ENCODE measurements around the gene NAV3. TPM values are rescaled to one million over a fixed set of nuclear protein-coding genes. Genes with fewer than 3 reads are reported as not detected.

The NAV3 gene
- total RNA-seq, 1 donor from 2014 or later = 16.2 TPM

DNA sequence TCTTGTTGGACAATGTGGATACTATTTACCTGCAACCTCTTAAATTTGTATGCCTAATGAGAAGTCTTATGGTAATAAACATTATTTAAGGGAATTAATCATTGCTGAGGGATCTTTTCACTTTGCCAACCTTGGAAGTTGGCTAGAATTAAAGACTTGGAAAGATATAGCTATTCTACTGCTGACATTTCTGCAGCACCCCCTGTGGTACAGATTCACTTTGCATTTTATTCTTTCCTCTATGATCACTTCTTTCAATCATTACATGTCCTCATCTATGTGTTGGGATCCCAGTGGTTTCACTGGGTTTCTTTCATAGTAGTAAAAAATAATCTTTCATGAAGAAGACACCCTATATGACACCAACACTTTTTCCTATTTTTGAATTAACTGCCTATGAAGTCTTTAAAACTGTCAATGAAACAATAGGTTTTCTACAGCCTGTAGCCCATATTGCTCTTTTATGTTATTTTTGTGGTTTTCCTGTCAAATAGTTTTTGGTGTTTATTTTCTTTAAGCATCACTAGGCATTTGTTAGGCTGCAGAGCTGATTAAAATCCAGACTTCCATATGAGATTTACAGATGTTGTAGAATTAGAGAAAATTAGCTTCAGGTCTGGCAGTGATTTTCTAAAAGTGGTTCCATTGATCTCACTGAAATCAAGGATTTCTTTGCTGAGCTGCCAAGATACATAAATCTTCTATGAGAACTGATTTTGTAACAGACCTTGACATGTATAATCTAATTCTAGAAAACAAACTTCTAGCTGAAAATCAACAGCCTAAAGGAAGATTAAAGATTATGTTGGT lies 256.1 kb downstream of the NAV3 start:
- Histone ChIP-seq H3K9me3 (no peaks in the 10 kb centered on the region), H3K4me1 (no peaks in the 10 kb centered on the region), H3K36me3 (no peaks in the 10 kb centered on the region), H3K27ac (no peak overlapping the region), H3K27me3 (no peaks in the 10 kb centered on the region), H3K4me3 (no peak overlapping the region)
- intact Hi-C loops (cut with DNase I) = no loop called here
- TF ChIP-seq POLR2A (IDR thresholded peaks at IDR 0.05) (no peak), POLR2AphosphoS5 (IDR thresholded peaks at IDR 0.05; ENCODE audit: insufficient read depth in 1 of 2, low read depth in 1 of 2) (no peak)
- TF ChIP-seq, protein P1, sequence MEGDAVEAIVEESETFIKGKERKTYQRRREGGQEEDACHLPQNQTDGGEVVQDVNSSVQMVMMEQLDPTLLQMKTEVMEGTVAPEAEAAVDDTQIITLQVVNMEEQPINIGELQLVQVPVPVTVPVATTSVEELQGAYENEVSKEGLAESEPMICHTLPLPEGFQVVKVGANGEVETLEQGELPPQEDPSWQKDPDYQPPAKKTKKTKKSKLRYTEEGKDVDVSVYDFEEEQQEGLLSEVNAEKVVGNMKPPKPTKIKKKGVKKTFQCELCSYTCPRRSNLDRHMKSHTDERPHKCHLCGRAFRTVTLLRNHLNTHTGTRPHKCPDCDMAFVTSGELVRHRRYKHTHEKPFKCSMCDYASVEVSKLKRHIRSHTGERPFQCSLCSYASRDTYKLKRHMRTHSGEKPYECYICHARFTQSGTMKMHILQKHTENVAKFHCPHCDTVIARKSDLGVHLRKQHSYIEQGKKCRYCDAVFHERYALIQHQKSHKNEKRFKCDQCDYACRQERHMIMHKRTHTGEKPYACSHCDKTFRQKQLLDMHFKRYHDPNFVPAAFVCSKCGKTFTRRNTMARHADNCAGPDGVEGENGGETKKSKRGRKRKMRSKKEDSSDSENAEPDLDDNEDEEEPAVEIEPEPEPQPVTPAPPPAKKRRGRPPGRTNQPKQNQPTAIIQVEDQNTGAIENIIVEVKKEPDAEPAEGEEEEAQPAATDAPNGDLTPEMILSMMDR (IDR thresholded peaks at IDR 0.05) = no peak
- DNase-seq (ENCODE audit: extremely low spot score in 2 of 2) = no peak

DNA sequence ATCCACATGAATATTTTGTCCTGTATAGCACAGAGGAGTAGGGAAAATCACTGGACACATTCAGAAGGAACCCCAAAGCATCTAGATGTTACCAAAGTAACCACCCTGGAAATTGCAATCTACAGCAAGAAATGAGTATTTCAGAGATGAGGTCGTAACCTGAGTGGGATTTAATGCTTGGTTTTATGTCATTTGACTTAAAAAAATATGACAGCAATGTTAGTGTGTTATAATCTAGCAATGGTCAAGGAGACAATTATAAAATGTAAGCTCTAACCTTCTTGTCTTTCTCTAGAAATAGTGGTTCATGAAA lies 256.6 kb downstream of the NAV3 start:
- H3K27me3 ChIP-seq = no peaks in the 10 kb centered on the region
- no peak for TF ChIP-seq POLR2A (IDR thresholded peaks at IDR 0.05)
- TF ChIP-seq, protein P1 (IDR thresholded peaks at IDR 0.05) = no peak
- TF ChIP-seq POLR2AphosphoS5 (IDR thresholded peaks at IDR 0.05; ENCODE audit: insufficient read depth in 1 of 2, low read depth in 1 of 2) = no peak
- no peak for DNase-seq (ENCODE audit: extremely low spot score in 2 of 2)

DNA sequence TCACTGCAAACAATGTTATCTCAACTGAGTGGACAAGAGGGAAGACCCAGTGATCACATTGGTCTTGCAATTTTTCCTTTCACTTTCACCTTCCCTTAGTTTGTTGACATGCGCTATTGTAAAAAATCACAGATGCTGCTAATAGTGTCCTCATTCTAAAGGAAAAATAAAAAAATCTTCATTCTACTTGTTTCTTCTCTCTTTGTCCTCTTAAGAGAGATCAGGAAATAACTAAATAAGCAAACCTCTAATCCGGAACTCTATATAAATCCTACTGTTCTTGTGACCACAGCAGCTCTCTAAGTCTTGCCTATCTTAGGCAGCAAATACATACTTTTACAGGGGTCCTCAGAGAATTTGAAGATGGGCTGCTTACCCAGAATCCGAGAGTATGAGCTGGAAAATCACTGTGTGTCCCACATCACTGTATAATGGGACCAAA lies 257.7 kb downstream of the NAV3 start:
- TF ChIP-seq, protein P1 (IDR thresholded peaks at IDR 0.05) = no peak
- TF ChIP-seq POLR2AphosphoS5 (IDR thresholded peaks at IDR 0.05; ENCODE audit: insufficient read depth in 1 of 2, low read depth in 1 of 2) = no peak
- TF ChIP-seq POLR2A (IDR thresholded peaks at IDR 0.05) = no peak
- DNase-seq (ENCODE audit: extremely low spot score in 2 of 2) = no peak
- Histone ChIP-seq H3K9me3 (no peaks in the 10 kb centered on the region), H3K4me1 (no peaks in the 10 kb centered on the region), H3K27ac (no peak overlapping the region), H3K36me3 (no peaks in the 10 kb centered on the region), H3K4me3 (peak overlapping the region; percentile 23 to 33), H3K27me3 (no peaks in the 10 kb centered on the region)
- intact Hi-C loops (cut with DNase I) = no loop called here

More for the DNA sequence above, 256.6 kb downstream of the NAV3 start:
- H3K9me3 ChIP-seq = no peaks in the 10 kb centered on the region
- no peaks in the 10 kb centered on the region for H3K4me1 ChIP-seq
- intact Hi-C loops (cut with DNase I) = no loop called here
- no peak overlapping the region for H3K4me3 ChIP-seq
- H3K27ac ChIP-seq = no peak overlapping the region
- no peaks in the 10 kb centered on the region for H3K36me3 ChIP-seq

DNA sequence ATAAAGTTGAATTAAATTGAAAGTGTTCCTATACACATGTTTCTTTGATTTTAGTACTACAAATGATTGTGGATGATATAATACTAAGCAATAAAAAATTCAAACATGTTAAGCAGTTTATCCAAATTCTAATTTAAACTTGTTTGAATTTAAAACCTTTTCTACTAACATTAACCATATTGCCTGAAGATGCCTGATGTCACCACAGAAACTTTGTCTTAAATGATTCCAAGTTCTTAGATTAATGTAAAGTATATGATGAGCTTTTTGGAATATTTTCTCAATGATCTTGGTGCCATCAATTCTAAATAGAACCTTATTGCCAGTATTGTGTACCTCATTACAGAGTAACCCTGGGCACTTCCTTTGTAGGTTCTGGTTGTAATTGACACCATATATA lies 259.6 kb downstream of the NAV3 start:
- intact Hi-C loops (cut with DNase I) = no loop called here
- no peak for DNase-seq (ENCODE audit: extremely low spot score in 2 of 2)
- Histone ChIP-seq H3K9me3 (no peaks in the 10 kb centered on the region), H3K36me3 (no peaks in the 10 kb centered on the region), H3K27me3 (no peaks in the 10 kb centered on the region), H3K4me3 (no peak overlapping the region), H3K4me1 (no peaks in the 10 kb centered on the region), H3K27ac (no peak overlapping the region)
- TF ChIP-seq POLR2A (IDR thresholded peaks at IDR 0.05) (no peak), POLR2AphosphoS5 (IDR thresholded peaks at IDR 0.05; ENCODE audit: insufficient read depth in 1 of 2, low read depth in 1 of 2) (no peak)
- TF ChIP-seq, protein P1 (IDR thresholded peaks at IDR 0.05) = no peak

DNA sequence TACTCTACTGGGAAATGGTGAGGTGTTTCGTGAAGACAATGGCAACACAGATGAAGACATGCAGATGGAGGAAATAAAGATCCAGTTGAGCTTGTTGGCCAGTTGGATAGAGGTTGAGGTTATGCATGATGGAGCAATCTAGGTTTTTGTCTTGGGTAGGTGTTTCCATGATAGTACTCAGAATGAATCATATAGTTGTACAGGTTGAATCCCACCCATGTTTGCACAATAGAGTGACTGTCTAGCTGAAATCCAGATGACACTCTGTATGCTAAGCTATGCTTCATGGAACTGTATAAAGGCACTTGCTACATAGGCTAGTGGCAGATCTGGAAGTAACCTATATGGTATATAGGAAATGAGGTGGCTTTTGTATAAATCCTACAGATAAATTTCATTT lies 264.9 kb downstream of the NAV3 start:
- DNase-seq (ENCODE audit: extremely low spot score in 2 of 2) = no peak
- no peaks in the 10 kb centered on the region for H3K27me3 ChIP-seq
- H3K27ac ChIP-seq = no peak overlapping the region
- intact Hi-C loops (cut with DNase I) = no loop called here
- H3K4me1 ChIP-seq = peaks cover 10% of the 10 kb centered on the region
- H3K4me3 ChIP-seq = no peak overlapping the region
- no peaks in the 10 kb centered on the region for H3K36me3 ChIP-seq
- TF ChIP-seq, protein P1 (IDR thresholded peaks at IDR 0.05) = no peak
- no peak for TF ChIP-seq POLR2AphosphoS5 (IDR thresholded peaks at IDR 0.05; ENCODE audit: insufficient read depth in 1 of 2, low read depth in 1 of 2)
- TF ChIP-seq POLR2A (IDR thresholded peaks at IDR 0.05) = no peak
- H3K9me3 ChIP-seq = no peaks in the 10 kb centered on the region
